IPS-NIHi7 (cell line): ENCODE results near the gene SHANK1.

Source experiments
- DNase-seq: peaks from one replicate; pipeline ENCODE4 v3.0.0; 2012; ENCODE audit warnings: mixed read lengths; ENCODE audit errors: extremely low spot score

SHANK1 gene

DNA sequence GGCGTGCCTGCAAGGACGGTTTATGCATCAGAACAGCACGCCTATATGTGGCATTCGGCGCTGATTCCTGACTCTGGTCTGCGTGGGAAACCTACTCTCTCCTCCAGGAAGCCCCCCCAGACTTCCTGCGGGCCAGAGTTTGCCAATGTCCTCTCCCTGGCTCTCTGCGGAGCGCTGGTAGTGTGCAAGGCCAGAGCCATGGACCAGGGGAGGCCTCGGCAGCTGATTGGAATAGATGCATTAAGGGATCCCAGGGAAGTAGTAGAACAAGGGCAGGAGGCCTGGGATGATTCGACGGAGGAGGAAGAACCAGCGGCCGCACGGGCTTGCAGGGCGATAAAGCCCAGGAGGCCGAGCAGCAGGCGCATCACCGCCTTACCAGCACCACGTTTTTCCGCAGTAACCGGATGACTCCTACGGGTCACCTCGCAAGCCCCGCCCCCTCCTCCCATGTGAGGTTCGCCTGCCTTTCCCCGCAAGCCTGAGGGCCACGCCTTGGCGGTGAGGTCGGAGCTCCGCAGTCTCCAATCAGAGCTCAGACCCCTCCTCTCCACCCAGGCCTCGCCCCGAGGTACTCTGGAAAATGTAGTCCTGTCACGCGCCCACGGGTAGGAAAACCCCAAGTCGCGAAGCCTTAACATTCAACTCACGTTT, 8.6 kb upstream of the SHANK1 start:
- DNase-seq = peak; percentile 95

DNA sequence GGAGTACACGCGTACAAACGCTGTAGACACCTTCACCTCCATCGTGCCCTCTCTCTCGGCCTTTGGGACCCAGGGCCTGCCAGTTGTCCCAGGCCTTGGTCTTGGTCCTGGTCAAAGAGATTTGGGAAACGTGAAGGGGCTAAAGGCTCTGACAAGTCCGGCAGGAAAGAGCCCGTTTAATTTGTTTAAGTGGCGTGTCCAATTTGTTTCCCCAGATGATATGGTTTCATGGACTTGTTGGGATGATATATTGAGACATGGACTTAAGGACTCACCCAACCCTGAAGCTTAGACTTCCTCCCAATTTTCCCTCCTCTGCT, 6.3 kb upstream of the SHANK1 start:
- DNase-seq = no peak

DNA sequence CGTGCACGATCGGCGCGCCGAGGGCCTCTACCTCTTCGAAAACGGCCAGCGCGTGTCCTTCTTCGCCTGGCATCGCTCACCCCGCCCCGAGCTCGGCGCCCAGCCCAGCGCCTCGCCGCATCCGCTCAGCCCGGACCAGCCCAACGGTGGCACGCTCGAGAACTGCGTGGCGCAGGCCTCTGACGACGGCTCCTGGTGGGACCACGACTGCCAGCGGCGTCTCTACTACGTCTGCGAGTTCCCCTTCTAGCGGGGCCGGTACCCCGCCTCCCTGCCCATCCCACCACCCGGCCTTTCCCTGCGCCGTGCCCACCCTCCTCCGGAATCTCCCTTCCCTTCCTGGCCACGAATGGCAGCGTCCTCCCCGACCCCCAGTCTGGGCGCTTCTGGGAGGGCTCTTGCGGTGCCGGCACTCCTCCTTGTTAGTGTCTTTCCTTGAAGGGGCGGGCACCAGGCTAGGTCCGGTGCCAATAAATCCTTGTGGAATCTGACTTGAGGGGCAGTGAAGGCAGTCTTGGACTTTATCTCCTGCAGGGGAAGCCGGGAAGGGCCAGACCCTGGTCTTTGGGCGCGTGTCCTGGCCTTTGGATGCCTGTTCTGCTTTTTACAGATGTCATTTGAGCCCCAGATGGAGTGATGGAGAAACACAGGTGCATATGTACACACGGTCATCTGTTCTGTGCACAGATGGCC, 5.8 kb upstream of the SHANK1 start:
- no peak for DNase-seq

GRCh38 chr19:50724522-50725217, 5.1 kb upstream of the SHANK1 start:
- peak; percentile 99 for DNase-seq

GRCh38 chr19:50723735-50724521, 4.3 kb upstream of the SHANK1 start:
- DNase-seq = no peak

- no peak for DNase-seq
Measured at GRCh38 chr19:50723069-50723468, 3.5 kb upstream of the SHANK1 start, which contains the start of gene CLEC11A. TSS of gene CLEC11A (plus strand) at chr19:50723364. CDS start at chr19:50723526, 162 bp downstream.

DNA sequence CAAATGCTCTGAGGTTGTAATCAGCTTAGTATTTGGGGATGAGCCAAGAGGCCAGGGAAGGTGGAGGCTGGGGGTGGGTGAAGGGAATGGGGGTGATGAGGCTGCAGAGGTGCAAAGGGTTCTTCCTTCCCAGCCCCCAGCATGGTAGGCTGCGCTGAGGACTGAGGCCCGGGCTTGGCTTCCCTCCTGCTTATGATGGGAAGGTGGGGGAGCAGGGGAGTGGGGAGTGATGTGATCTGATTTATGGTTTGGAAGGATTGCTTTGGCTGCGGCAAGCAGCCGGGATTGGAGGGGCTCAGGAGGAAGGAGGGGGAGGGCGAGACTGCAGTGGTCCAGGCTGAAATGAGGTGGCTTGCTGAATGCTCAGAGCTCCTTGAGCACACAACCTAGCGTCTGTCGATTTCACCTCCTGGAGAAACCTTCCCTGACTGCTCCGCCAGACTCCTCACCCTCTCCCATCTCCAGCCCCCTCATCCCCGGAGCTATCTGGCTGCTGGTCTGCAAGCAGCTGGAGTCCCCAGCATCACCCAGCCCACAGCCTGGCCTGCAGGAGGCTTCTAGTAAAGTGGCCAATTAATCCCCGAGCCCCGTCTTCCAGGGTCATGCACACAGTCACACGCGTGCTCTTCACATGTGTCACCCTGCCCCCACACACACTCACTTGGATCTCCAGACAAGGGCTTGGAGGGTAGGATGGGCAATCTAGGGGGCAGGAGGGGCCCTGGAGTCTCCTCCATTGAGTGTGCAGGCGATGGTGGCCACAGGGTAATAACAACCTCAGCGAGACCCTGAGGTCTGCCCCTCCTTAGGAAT, 2.8 kb upstream of the SHANK1 start:
- DNase-seq = no peak

- DNase-seq = no peak
Measured at GRCh38 chr19:50721441-50722137, 2.0 kb upstream of the SHANK1 start.

GRCh38 chr19:50720921-50721381, 1.3 kb upstream of the SHANK1 start:
- no peak for DNase-seq

GRCh38 chr19:50720181-50720920, 749 bp upstream of the SHANK1 start:
- DNase-seq = no peak

DNA sequence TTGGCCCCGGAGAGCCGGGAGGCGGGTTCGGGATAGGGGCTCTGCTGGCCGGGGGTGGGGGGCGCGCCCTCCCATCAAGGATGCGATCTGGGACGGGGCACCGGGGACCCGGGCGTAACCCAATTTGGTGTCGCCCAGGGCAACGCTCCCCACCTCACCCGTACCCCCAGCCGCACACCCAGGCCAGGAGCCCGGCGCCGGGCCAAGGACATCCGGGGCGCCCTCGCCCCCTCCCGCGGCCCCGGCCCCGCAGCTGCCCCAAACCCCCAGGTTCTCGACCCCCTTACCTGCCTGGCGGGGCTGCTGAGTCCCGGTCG, 525 bp downstream of the SHANK1 start:
- DNase-seq = no peak

GRCh38 chr19:50718255-50719118, 1.1 kb downstream of the SHANK1 start:
- no peak for DNase-seq

DNA sequence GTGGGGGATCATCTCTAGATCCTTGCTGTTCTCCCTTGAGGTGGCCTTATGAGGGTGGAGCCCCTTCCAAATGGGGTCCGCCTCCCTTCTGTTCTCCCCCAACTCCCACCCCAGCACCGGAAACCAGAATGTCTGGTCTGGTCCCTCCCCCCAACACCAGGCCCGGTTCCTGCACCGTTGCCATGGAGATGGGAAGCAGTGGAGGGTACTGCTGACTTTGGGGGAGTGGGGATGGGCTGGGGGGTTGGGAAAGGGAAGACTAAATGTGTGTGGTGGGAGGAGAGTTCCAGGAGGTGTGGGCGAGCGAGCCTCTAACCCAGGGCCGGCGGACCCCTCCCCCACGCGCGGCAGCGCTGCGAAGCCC, 1.7 kb downstream of the SHANK1 start:
- peak; percentile 33 for DNase-seq

GRCh38 chr19:50717026-50717723, 2.4 kb downstream of the SHANK1 start:
- no peak for DNase-seq

DNA sequence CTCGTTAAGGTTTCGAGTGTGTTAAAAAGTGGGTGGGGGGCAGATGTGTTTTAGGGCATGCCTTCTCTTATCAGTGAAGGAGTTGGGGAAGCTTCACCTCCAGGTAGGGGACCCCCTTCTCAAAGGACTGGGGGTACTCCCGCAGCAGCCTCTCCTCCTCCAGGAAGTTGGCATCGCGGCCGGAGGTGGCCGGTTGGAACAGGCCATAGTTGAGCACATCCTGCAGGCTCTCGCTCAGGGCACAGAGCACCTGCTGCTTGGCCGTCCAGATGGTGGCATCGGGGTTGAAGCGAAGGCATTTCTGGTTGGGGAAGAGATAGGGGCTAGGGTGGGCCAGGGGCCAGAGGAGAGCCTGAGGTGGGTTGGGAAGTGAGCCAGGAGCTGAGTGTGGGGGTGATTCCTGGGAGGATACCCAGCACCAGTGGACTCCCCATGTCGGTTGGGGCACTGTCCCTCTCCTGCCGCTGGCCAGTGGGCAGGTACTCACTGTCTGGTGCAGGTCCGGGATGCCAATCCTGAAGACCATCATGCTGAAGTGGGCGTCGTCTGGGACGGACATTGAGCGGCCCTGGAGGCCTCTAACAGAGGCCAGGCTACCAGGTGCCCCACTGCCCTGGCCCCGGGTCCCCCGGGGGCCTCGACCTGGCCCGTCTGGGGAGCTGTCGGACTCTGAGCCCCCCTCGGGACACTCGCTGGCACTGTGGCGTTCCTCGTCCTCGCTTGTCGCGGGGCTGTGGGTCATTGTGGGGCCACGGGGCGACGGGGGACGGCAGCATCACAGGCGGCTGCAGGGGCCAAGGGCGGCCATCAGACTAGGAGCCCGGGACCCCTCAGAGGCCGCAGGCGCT, 3.2 kb downstream of the SHANK1 start:
- no peak for DNase-seq

GRCh38 chr19:50713556-50714236, 5.9 kb downstream of the SHANK1 start:
- no peak for DNase-seq

DNA sequence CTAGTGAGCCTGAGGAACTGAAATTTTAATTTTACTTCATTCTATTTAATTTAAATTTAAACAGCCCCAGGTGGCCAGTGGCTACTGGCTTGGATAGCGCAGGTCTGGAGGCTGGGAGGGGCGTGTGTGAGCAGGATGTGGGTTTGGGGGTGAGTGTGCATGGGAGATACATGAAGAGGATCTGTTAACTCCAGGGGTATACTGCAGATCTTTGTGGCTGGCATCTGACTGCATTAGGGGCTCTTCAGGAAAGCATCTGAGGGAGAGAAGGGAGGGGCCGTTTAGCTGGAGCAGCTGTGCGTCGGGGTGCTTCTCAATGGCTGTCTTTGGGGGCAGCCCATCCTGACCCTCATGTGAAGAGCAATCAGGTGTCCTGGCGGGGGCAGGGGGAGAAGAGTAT, 6.8 kb downstream of the SHANK1 start:
- DNase-seq = no peak
